ENCODE measurements around the gene SHC3. TPM values are rescaled to one million over a fixed set of nuclear protein-coding genes. Genes with fewer than 3 reads are reported as not detected.

SHC3 gene
- total and polyA plus RNA-seq, 2 donors (not counting 1 experiment from before 2014, with no cell fraction given) = 1.7 to 16.2 TPM

DNA sequence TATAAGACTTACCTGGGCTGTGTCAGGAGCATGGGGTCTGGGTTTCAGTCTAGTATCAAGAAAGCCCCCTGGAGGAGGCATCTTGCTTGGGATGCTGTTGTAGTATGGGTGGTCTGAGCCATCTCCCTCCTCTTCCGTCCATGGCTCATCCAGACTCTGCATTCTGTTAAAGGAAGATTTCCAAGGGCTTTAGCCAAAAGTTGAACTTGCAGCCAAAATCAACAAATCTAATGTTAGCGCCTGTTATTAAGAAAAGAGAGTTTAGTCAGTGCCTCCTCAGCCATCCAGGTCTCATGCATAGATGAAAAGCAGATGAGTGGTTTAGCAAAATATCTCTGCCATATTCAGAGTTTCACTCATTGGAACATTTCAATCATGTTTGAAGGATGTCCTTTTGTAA, 131.8 kb downstream of the SHC3 start:
- Histone ChIP-seq H4K20me1 (ENCODE audit: control insufficient read depth, extremely low read depth, insufficient read depth, low read length) (no peaks in the 10 kb centered on the region), H3K79me2 (ENCODE audit: control insufficient read depth, insufficient read depth, low read length) (no peaks in the 10 kb centered on the region), H3K36me3 (ENCODE audit: control insufficient read depth, insufficient read depth, low read length) (no peaks in the 10 kb centered on the region), H3K4me1 (ENCODE audit: control insufficient read depth, extremely low read depth, insufficient read depth, low read length) (no peaks in the 10 kb centered on the region), H3K4me2 (ENCODE audit: extremely low read depth, insufficient read depth, low read length) (no peak overlapping the region), H3K4me3 (replicated peaks in 1 of 4; ENCODE audit: control extremely low read depth in 1 of 4, insufficient read depth in 1 of 4, low read depth in 3 of 4, low read length in 4 of 4) (no peak overlapping the region), H3K9ac (ENCODE audit: insufficient read depth, low read length) (no peak overlapping the region), H3K27me3 (ENCODE audit: control insufficient read depth, insufficient read depth, low read length) (no peaks in the 10 kb centered on the region), H2AFZ (ENCODE audit: low read length) (no peak overlapping the region), H3K27ac (ENCODE audit: insufficient read depth, low read length) (no peak overlapping the region), H3K9me3 (ENCODE audit: control insufficient read depth, insufficient read depth, low read depth, low read length) (no peaks in the 10 kb centered on the region)
- DNase-seq (ENCODE audit: low read depth in 2 of 2) = peak; percentile 44 to 69
- no peak for TF ChIP-seq EZH2 (IDR thresholded peaks at IDR 0.05; ENCODE audit: low read length, missing control alignments)
- TF ChIP-seq, protein P1, sequence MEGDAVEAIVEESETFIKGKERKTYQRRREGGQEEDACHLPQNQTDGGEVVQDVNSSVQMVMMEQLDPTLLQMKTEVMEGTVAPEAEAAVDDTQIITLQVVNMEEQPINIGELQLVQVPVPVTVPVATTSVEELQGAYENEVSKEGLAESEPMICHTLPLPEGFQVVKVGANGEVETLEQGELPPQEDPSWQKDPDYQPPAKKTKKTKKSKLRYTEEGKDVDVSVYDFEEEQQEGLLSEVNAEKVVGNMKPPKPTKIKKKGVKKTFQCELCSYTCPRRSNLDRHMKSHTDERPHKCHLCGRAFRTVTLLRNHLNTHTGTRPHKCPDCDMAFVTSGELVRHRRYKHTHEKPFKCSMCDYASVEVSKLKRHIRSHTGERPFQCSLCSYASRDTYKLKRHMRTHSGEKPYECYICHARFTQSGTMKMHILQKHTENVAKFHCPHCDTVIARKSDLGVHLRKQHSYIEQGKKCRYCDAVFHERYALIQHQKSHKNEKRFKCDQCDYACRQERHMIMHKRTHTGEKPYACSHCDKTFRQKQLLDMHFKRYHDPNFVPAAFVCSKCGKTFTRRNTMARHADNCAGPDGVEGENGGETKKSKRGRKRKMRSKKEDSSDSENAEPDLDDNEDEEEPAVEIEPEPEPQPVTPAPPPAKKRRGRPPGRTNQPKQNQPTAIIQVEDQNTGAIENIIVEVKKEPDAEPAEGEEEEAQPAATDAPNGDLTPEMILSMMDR (conservative IDR thresholded peaks at IDR 0.05 in 1 of 2, IDR thresholded peaks at IDR 0.05 in 1 of 2; ENCODE audit: low read depth in 1 of 2, low read length in 2 of 2) = no peak

DNA sequence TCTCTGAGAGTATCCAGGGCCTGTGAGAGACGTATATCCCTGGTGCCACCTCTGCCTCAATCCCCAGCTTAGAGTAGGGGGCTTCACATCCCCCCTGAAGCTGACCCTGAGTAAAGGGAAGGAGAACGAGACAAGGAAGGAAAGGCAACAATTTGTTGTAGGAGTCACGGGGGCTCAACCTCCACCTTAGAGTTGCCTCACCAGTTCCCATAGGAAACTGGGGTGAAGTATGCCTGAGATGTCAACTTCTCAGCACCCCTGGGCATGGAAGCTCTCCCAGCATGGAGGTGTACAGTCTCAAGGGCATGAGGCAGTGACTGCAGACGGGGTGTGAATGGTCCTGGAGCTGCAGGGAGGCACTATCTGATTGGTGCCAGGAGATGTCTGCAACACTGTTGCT, 133.7 kb downstream of the SHC3 start:
- H3K4me3 ChIP-seq (replicated peaks in 1 of 4; ENCODE audit: control extremely low read depth in 1 of 4, insufficient read depth in 1 of 4, low read depth in 3 of 4, low read length in 4 of 4) = no peak overlapping the region
- no peaks in the 10 kb centered on the region for H3K79me2 ChIP-seq (ENCODE audit: control insufficient read depth, insufficient read depth, low read length)
- no peaks in the 10 kb centered on the region for H3K4me1 ChIP-seq (ENCODE audit: control insufficient read depth, extremely low read depth, insufficient read depth, low read length)
- DNase-seq (ENCODE audit: low read depth in 2 of 2) = no peak
- no peak overlapping the region for H3K27ac ChIP-seq (ENCODE audit: insufficient read depth, low read length)
- no peaks in the 10 kb centered on the region for H3K27me3 ChIP-seq (ENCODE audit: control insufficient read depth, insufficient read depth, low read length)
- H3K4me2 ChIP-seq (ENCODE audit: extremely low read depth, insufficient read depth, low read length) = no peak overlapping the region
- H3K9me3 ChIP-seq (ENCODE audit: control insufficient read depth, insufficient read depth, low read depth, low read length) = no peaks in the 10 kb centered on the region
- H3K9ac ChIP-seq (ENCODE audit: insufficient read depth, low read length) = no peak overlapping the region
- TF ChIP-seq, protein P1 (conservative IDR thresholded peaks at IDR 0.05 in 1 of 2, IDR thresholded peaks at IDR 0.05 in 1 of 2; ENCODE audit: low read depth in 1 of 2, low read length in 2 of 2) = no peak
- no peak for TF ChIP-seq EZH2 (IDR thresholded peaks at IDR 0.05; ENCODE audit: low read length, missing control alignments)
- no peak overlapping the region for H2AFZ ChIP-seq (ENCODE audit: low read length)
- H4K20me1 ChIP-seq (ENCODE audit: control insufficient read depth, extremely low read depth, insufficient read depth, low read length) = no peaks in the 10 kb centered on the region
- no peaks in the 10 kb centered on the region for H3K36me3 ChIP-seq (ENCODE audit: control insufficient read depth, insufficient read depth, low read length)

DNA sequence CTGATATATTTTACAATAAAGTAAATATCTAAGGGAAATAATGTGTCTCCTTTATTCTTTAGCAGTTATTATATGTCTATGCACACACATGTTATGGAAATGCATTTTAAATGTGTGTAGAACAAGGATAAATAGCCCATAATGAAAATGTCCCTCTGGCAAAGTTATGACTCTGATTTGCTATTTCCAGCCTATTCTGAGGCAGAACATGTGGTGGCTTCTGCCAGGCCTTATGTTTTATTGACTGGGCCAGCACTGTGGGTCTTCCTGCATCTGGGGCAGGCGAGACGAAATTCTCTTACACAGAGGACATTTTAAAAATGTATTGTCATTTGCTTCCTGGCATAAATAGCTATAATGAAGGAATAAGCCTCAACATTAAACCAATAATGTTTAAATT, 134.5 kb downstream of the SHC3 start:
- Histone ChIP-seq H3K27me3 (ENCODE audit: control insufficient read depth, insufficient read depth, low read length) (no peaks in the 10 kb centered on the region), H3K9ac (ENCODE audit: insufficient read depth, low read length) (no peak overlapping the region), H3K79me2 (ENCODE audit: control insufficient read depth, insufficient read depth, low read length) (no peaks in the 10 kb centered on the region), H3K4me2 (ENCODE audit: extremely low read depth, insufficient read depth, low read length) (no peak overlapping the region), H3K27ac (ENCODE audit: insufficient read depth, low read length) (no peak overlapping the region), H3K9me3 (ENCODE audit: control insufficient read depth, insufficient read depth, low read depth, low read length) (no peaks in the 10 kb centered on the region), H3K36me3 (ENCODE audit: control insufficient read depth, insufficient read depth, low read length) (no peaks in the 10 kb centered on the region), H4K20me1 (ENCODE audit: control insufficient read depth, extremely low read depth, insufficient read depth, low read length) (no peaks in the 10 kb centered on the region), H3K4me1 (ENCODE audit: control insufficient read depth, extremely low read depth, insufficient read depth, low read length) (peaks cover under 1% of the 10 kb centered on the region), H3K4me3 (replicated peaks in 1 of 4; ENCODE audit: control extremely low read depth in 1 of 4, insufficient read depth in 1 of 4, low read depth in 3 of 4, low read length in 4 of 4) (no peak overlapping the region), H2AFZ (ENCODE audit: low read length) (no peak overlapping the region)
- TF ChIP-seq, protein P1 (conservative IDR thresholded peaks at IDR 0.05 in 1 of 2, IDR thresholded peaks at IDR 0.05 in 1 of 2; ENCODE audit: low read depth in 1 of 2, low read length in 2 of 2) = no peak
- no peak for TF ChIP-seq EZH2 (IDR thresholded peaks at IDR 0.05; ENCODE audit: low read length, missing control alignments)
- no peak for DNase-seq (ENCODE audit: low read depth in 2 of 2)
